Measurements from ENCODE around the gene NPL.

GRCh38 chr1:182791281-182792179 is 2.0 kb downstream of the NPL start:
- TF ChIP-seq CTCF (IDR thresholded peaks at IDR 0.05) (no peak), POLR2A (IDR thresholded peaks at IDR 0.05) (no peak)
